ENCODE results near the gene OPTC. TPM values are rescaled to one million over a fixed set of nuclear protein-coding genes. Genes with fewer than 3 reads are reported as not detected.
A peak's percentile ranks its signal among the peaks of the same experiment; 100 is the strongest.

Gene OPTC
- total RNA-seq, 1 donor from 2014 or later = not detected

DNA sequence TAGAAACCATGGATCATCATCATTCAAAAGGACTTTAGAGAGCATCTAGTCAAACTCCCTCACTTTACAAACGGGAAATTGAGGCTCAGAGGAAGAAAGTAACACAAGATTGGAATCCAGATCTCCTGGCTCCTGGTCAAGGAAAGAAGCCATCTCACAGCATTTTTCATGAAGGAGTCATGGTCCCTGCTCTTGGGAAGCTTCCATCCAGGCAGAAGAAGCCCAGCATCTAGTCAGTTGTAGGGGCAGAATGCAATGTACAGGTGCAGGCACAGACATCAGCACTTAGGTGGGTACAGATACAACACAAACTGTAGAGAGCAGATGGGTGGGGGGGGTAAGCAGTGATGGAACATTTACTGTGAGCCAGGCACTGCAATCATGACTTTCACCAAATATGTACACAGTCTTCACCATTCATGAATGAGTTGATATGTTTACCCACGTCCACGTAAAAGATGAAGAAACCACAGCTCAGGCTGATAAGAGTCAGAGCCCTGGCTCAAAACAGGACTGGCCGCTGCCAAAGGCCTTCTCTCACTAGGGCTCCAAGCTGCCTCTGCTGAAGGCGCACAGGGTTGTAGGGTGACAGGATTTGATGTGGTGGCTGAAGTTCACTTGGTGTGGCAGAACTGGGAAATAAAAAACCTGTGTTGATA is 44.0 kb downstream of the OPTC start:
- no peak overlapping the region for H3K9ac ChIP-seq (ENCODE audit: low read length)
- Mint-ChIP-seq H3K4me1 (ENCODE audit: low read depth, unreplicated experiment) (peaks cover 8% of the 10 kb centered on the region), H3K27me3 (ENCODE audit: low read depth, unreplicated experiment) (peaks cover 4% of the 10 kb centered on the region), H3K4me3 (ENCODE audit: unreplicated experiment) (no peak overlapping the region), H3K27ac (ENCODE audit: unreplicated experiment) (no peak overlapping the region), H3K36me3 (ENCODE audit: low read depth, unreplicated experiment) (no peaks in the 10 kb centered on the region), H3K9me3 (ENCODE audit: unreplicated experiment) (peaks cover 4% of the 10 kb centered on the region)
- no peak overlapping the region for H3K4me3 ChIP-seq (ENCODE audit: insufficient read depth, low read depth, low read length)
- H4K20me1 ChIP-seq (ENCODE audit: insufficient read depth, low read length) = no peaks in the 10 kb centered on the region
- FAIRE-seq = no peak
- peak; percentile 67 for DNase-seq (ENCODE audit: low read depth)
- H3K9me3 ChIP-seq (ENCODE audit: insufficient read depth, low read depth, low read length) = no peaks in the 10 kb centered on the region
- H3K4me2 ChIP-seq (ENCODE audit: low read length) = no peak overlapping the region
- no peak overlapping the region for H3K27ac ChIP-seq (ENCODE audit: low read depth, low read length)
- H3K36me3 ChIP-seq (ENCODE audit: insufficient read depth, low read length) = no peaks in the 10 kb centered on the region
- no peaks in the 10 kb centered on the region for H3K27me3 ChIP-seq (ENCODE audit: insufficient read depth, low read length)
- no peak for TF ChIP-seq EZH2 (IDR thresholded peaks at IDR 0.05; ENCODE audit: insufficient read depth, low read length)
- TF ChIP-seq, protein P1, sequence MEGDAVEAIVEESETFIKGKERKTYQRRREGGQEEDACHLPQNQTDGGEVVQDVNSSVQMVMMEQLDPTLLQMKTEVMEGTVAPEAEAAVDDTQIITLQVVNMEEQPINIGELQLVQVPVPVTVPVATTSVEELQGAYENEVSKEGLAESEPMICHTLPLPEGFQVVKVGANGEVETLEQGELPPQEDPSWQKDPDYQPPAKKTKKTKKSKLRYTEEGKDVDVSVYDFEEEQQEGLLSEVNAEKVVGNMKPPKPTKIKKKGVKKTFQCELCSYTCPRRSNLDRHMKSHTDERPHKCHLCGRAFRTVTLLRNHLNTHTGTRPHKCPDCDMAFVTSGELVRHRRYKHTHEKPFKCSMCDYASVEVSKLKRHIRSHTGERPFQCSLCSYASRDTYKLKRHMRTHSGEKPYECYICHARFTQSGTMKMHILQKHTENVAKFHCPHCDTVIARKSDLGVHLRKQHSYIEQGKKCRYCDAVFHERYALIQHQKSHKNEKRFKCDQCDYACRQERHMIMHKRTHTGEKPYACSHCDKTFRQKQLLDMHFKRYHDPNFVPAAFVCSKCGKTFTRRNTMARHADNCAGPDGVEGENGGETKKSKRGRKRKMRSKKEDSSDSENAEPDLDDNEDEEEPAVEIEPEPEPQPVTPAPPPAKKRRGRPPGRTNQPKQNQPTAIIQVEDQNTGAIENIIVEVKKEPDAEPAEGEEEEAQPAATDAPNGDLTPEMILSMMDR (IDR thresholded peaks at IDR 0.05; ENCODE audit: insufficient read depth, low read depth, low read length) = no peak
- no peak overlapping the region for H2AFZ ChIP-seq (ENCODE audit: low read depth, low read length)
- peaks cover 19% of the 10 kb centered on the region for H3K4me1 ChIP-seq (ENCODE audit: insufficient read depth, low read length)
- H3K79me2 ChIP-seq (ENCODE audit: insufficient read depth, low read length) = no peaks in the 10 kb centered on the region

DNA sequence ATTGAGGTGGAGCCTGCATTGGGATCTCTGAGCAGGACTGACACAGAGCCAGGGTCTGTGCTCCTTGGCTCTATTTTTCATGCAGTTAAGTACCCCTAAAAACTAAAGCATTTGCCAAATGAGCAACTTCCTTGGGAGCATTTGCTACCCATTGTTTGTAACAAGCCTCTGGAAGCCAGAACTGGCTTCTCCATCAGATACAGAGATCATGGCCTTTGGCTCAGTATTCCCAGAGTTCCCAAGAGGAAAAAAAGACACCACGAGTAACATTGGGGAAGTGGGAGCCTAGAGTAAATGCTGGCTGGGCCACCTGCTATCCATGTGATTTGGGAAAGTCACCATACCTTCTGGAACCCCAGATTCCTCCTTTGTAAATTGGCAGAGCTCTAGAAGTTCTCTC is 44.8 kb downstream of the OPTC start:
- no peaks in the 10 kb centered on the region for H3K36me3 ChIP-seq (ENCODE audit: insufficient read depth, low read length)
- H3K4me3 Mint-ChIP-seq (ENCODE audit: unreplicated experiment) = no peak overlapping the region
- H3K27ac Mint-ChIP-seq (ENCODE audit: unreplicated experiment) = no peak overlapping the region
- peaks cover 8% of the 10 kb centered on the region for H3K4me1 Mint-ChIP-seq (ENCODE audit: low read depth, unreplicated experiment)
- no peaks in the 10 kb centered on the region for H3K36me3 Mint-ChIP-seq (ENCODE audit: low read depth, unreplicated experiment)
- H3K4me1 ChIP-seq (ENCODE audit: insufficient read depth, low read length) = peaks cover 16% of the 10 kb centered on the region
- H3K9ac ChIP-seq (ENCODE audit: low read length) = no peak overlapping the region
- H3K27ac ChIP-seq (ENCODE audit: low read depth, low read length) = no peak overlapping the region
- H2AFZ ChIP-seq (ENCODE audit: low read depth, low read length) = no peak overlapping the region
- H3K9me3 ChIP-seq (ENCODE audit: insufficient read depth, low read depth, low read length) = no peaks in the 10 kb centered on the region
- no peak for FAIRE-seq
- peaks cover 4% of the 10 kb centered on the region for H3K9me3 Mint-ChIP-seq (ENCODE audit: unreplicated experiment)
- no peak overlapping the region for H3K4me2 ChIP-seq (ENCODE audit: low read length)
- H3K79me2 ChIP-seq (ENCODE audit: insufficient read depth, low read length) = no peaks in the 10 kb centered on the region
- no peaks in the 10 kb centered on the region for H3K27me3 ChIP-seq (ENCODE audit: insufficient read depth, low read length)
- DNase-seq (ENCODE audit: low read depth) = no peak
- peaks cover 4% of the 10 kb centered on the region for H3K27me3 Mint-ChIP-seq (ENCODE audit: low read depth, unreplicated experiment)
- no peak for TF ChIP-seq EZH2 (IDR thresholded peaks at IDR 0.05; ENCODE audit: insufficient read depth, low read length)
- TF ChIP-seq, protein P1 (IDR thresholded peaks at IDR 0.05; ENCODE audit: insufficient read depth, low read depth, low read length) = no peak
- no peaks in the 10 kb centered on the region for H4K20me1 ChIP-seq (ENCODE audit: insufficient read depth, low read length)
- H3K4me3 ChIP-seq (ENCODE audit: insufficient read depth, low read depth, low read length) = no peak overlapping the region

DNA sequence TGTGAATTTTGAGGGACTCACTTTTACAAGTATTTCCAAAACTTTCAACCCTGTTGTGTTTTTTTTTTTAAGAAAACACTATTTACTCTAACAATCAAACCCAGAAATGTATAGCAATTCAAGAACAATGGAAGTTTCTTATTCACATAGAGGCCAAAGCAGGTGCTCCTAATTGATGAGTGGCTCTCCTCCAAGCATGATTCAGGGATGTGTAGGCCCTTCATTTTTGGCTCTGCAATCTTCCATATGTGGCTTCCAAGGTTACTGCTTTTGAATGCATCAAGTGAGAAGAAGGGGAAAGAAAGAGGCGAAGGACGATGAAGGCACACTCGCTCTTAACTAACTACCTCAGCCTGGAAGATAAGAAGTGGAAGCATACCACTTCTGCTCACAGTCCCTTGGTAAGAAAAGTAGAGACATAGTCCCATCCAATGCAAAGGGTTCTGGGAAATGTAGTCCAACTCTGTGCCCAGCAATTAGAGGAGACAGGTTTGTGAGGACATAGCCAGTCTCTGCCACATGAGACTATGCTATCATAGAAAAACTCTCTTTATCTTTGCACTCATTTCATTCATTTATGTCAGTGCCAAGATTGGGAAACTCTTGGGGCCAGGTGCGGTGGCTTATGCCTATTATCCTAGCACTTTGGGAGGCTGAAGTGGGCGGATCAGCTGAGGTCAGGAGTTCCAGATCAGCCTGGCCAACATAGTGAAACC is 46.0 kb downstream of the OPTC start:
- Mint-ChIP-seq H3K4me1 (ENCODE audit: low read depth, unreplicated experiment) (no peaks in the 10 kb centered on the region), H3K9me3 (ENCODE audit: unreplicated experiment) (peaks cover 2% of the 10 kb centered on the region), H3K27me3 (ENCODE audit: low read depth, unreplicated experiment) (peaks cover 4% of the 10 kb centered on the region), H3K4me3 (ENCODE audit: unreplicated experiment) (no peak overlapping the region), H3K36me3 (ENCODE audit: low read depth, unreplicated experiment) (no peaks in the 10 kb centered on the region), H3K27ac (ENCODE audit: unreplicated experiment) (no peak overlapping the region)
- no peak for TF ChIP-seq EZH2 (IDR thresholded peaks at IDR 0.05; ENCODE audit: insufficient read depth, low read length)
- TF ChIP-seq, protein P1 (IDR thresholded peaks at IDR 0.05; ENCODE audit: insufficient read depth, low read depth, low read length) = no peak
- H2AFZ ChIP-seq (ENCODE audit: low read depth, low read length) = no peak overlapping the region
- no peaks in the 10 kb centered on the region for H3K27me3 ChIP-seq (ENCODE audit: insufficient read depth, low read length)
- H3K9ac ChIP-seq (ENCODE audit: low read length) = no peak overlapping the region
- H3K4me3 ChIP-seq (ENCODE audit: insufficient read depth, low read depth, low read length) = no peak overlapping the region
- H3K4me1 ChIP-seq (ENCODE audit: insufficient read depth, low read length) = peaks cover 4% of the 10 kb centered on the region
- H3K79me2 ChIP-seq (ENCODE audit: insufficient read depth, low read length) = no peaks in the 10 kb centered on the region
- H4K20me1 ChIP-seq (ENCODE audit: insufficient read depth, low read length) = no peaks in the 10 kb centered on the region
- FAIRE-seq = no peak
- no peak overlapping the region for H3K27ac ChIP-seq (ENCODE audit: low read depth, low read length)
- DNase-seq (ENCODE audit: low read depth) = no peak
- no peaks in the 10 kb centered on the region for H3K36me3 ChIP-seq (ENCODE audit: insufficient read depth, low read length)
- H3K9me3 ChIP-seq (ENCODE audit: insufficient read depth, low read depth, low read length) = no peaks in the 10 kb centered on the region
- no peak overlapping the region for H3K4me2 ChIP-seq (ENCODE audit: low read length)
